SK-N-SH (cell line): ENCODE measurements around the gene NTRK2. TPM values are rescaled to one million over a fixed set of nuclear protein-coding genes. Genes with fewer than 3 reads are reported as not detected.

Source experiments
- CTCF ChIA-PET: fragments of 300-600, 350-600 bp; formaldehyde crosslinking; extraction: SDS; loops from one replicate; lab custom pipeline; 2021; lab: Yijun Ruan, JAX
- POLR2A ChIA-PET: fragments of 350-600 bp; sonication (Branson Sonifier 250); formaldehyde crosslinking; extraction: SDS; loops from one replicate; lab custom pipeline; 2020; ENCODE audit warnings: antibody characterized with exemption, inconsistent platforms; lab: Yijun Ruan, JAX
- DNase-seq: peaks from one replicate; pipeline ENCODE4 v3.0.0; 2012
- H2AFZ ChIP-seq: fragments of 200-600 bp; sonication (generic); 2 replicates; pipeline ENCODE4 v1.8.1; 2016; ENCODE audit warnings: antibody characterized with exemption, mild to moderate bottlenecking, low read depth
- H3F3A ChIP-seq: fragments of 200-600 bp; sonication (generic); replicated peaks from 2 replicates; pipeline ENCODE3; 2016; ENCODE audit warnings: antibody characterized with exemption, mild to moderate bottlenecking; ENCODE audit not compliant: insufficient read depth
- H3K27ac ChIP-seq, 2 experiments: fragments of 200-500 bp in 1 of 2; fragments of 200-600 bp in 1 of 2; sonication (Bioruptor generic) in 1 of 2; sonication (generic), shearing (Covaris generic) in 1 of 2; 2 replicates each; pipeline versions ENCODE4 v1.5.1 to v1.6.1; 2014 to 2016; ENCODE audit warnings: low read depth in 2 of 2, inconsistent platforms in 1 of 2, low read length in 1 of 2, mild to moderate bottlenecking in 1 of 2, mixed read lengths in 1 of 2
- H3K27me3 ChIP-seq: fragments of 200-600 bp; sonication (generic), shearing (Covaris generic); 2 replicates; pipeline ENCODE4 v1.6.1; 2016; ENCODE audit warnings: mixed run types; ENCODE audit not compliant: insufficient read depth
- H3K36me3 ChIP-seq, 2 experiments: fragments of 200-500 bp in 1 of 2; fragments of 200-600 bp in 1 of 2; sonication (Bioruptor generic) in 1 of 2; sonication (generic) in 1 of 2; replicated peaks in 1 of 2; 2 replicates each; pipeline versions ENCODE3 to v1.5.1; 2014 to 2016; ENCODE audit warnings: low read length in 1 of 2, mild to moderate bottlenecking in 1 of 2; ENCODE audit not compliant: insufficient read depth in 2 of 2, control insufficient read depth in 1 of 2
- H3K4me1 ChIP-seq, 2 experiments: fragments of 200-500 bp in 1 of 2; fragments of 200-600 bp in 1 of 2; sonication (Bioruptor generic) in 1 of 2; sonication (generic), shearing (Covaris generic) in 1 of 2; 2 replicates each; pipeline versions ENCODE4 v1.5.1 to v1.6.1; 2014 to 2016; ENCODE audit warnings: low read depth in 1 of 2, low read length in 1 of 2, mixed run types in 1 of 2; ENCODE audit not compliant: insufficient read depth in 2 of 2, control insufficient read depth in 1 of 2
- H3K4me2 ChIP-seq: fragments of 200-600 bp; sonication (generic), shearing (Covaris generic); 2 replicates; pipeline ENCODE4 v1.6.1; 2017; ENCODE audit warnings: mixed run types
- H3K4me3 ChIP-seq, 2 experiments: fragments of 200-500 bp in 1 of 2; fragments of 200-600 bp in 1 of 2; sonication (Bioruptor generic) in 1 of 2; sonication (generic), shearing (Covaris generic) in 1 of 2; 2 replicates each; pipeline versions ENCODE4 v1.5.1 to v1.8.1; 2014 to 2016; ENCODE audit warnings: low read depth in 2 of 2, inconsistent platforms in 1 of 2, low read length in 1 of 2, mild to moderate bottlenecking in 1 of 2, mixed read lengths in 1 of 2, moderate library complexity in 1 of 2
- H3K79me2 ChIP-seq: fragments of 200-600 bp; sonication (generic); 2 replicates; pipeline ENCODE4 v1.8.1; 2017; ENCODE audit warnings: mild to moderate bottlenecking; ENCODE audit not compliant: insufficient read depth
- H3K9ac ChIP-seq: fragments of 200-600 bp; sonication (generic); 2 replicates; pipeline ENCODE4 v1.6.1; 2017; ENCODE audit warnings: mixed run types
- H3K9me2 ChIP-seq: fragments of 200-600 bp; sonication (generic); 2 replicates; pipeline ENCODE4 v1.6.1; 2017; ENCODE audit warnings: mixed run types
- H3K9me3 ChIP-seq: fragments of 200-600 bp; sonication (generic); 2 replicates; pipeline ENCODE4 v1.6.1; 2017; ENCODE audit warnings: mixed run types, mild to moderate bottlenecking, moderate library complexity
- H4K20me1 ChIP-seq: fragments of 200-600 bp; sonication (generic); 2 replicates; pipeline ENCODE4 v1.6.1; 2017; ENCODE audit warnings: mild to moderate bottlenecking, mixed run types; ENCODE audit not compliant: insufficient read depth
- CHD2 ChIP-seq: fragments of 150-350 bp; IDR thresholded peaks from 2 replicates; pipeline ENCODE4 v1.6.1; 2018; ENCODE audit warnings: low read length; ENCODE audit not compliant: partially characterized antibody
- EZH2phosphoT487 ChIP-seq: fragments of 200-600 bp; sonication (generic); IDR thresholded peaks from 2 replicates; pipeline ENCODE4 v1.6.1; 2017; ENCODE audit warnings: low read depth, mixed run types, mild to moderate bottlenecking, antibody characterized with exemption, moderate library complexity, borderline replicate concordance
- FOXJ3 ChIP-seq: sonication (generic); formaldehyde crosslinking; IDR thresholded peaks from 2 replicates; pipeline ENCODE4 v1.5.1; 2020; ENCODE audit warnings: mild to moderate bottlenecking, missing genetic modification reagents
- GABPA ChIP-seq: IDR thresholded peaks from 2 replicates; pipeline ENCODE4 v1.4.0; 2012; ENCODE audit warnings: low read depth, mild to moderate bottlenecking
- GATA2 ChIP-seq: sonication (generic); formaldehyde crosslinking; IDR thresholded peaks from 2 replicates; pipeline ENCODE4 v1.5.0; 2020; ENCODE audit warnings: mild to moderate bottlenecking, missing genetic modification reagents
- MEF2A ChIP-seq: IDR thresholded peaks from 2 replicates; pipeline ENCODE4 v1.4.0; 2012; ENCODE audit warnings: low read depth, borderline replicate concordance
- POLR2AphosphoS5 ChIP-seq: IDR thresholded peaks from 2 replicates; pipeline ENCODE4 v1.6.1; 2012; ENCODE audit warnings: low read depth, low read length
- RFX5 ChIP-seq: IDR thresholded peaks from 2 replicates; pipeline ENCODE4 v1.6.1; 2012; ENCODE audit warnings: mild to moderate bottlenecking, improper control_type of control experiment, low read length
- RXRA ChIP-seq: IDR thresholded peaks from 2 replicates; pipeline ENCODE4 v1.4.0; 2012; ENCODE audit warnings: low read depth, mild to moderate bottlenecking, borderline replicate concordance
- TCF12 ChIP-seq: IDR thresholded peaks from 2 replicates; pipeline ENCODE4 v1.4.0; 2012
- TEAD4 ChIP-seq: IDR thresholded peaks from 2 replicates; pipeline ENCODE4 v1.4.0; 2012; ENCODE audit warnings: mild to moderate bottlenecking, borderline replicate concordance; ENCODE audit not compliant: insufficient read depth
- YY1 ChIP-seq: IDR thresholded peaks from 2 replicates; pipeline ENCODE4 v1.4.0; 2012; ENCODE audit warnings: low read depth, mild to moderate bottlenecking
- polyA plus RNA-seq, 3 experiments: library from polyadenylated mRNA; depleted of rRNA; stranded (reverse); fragments of >200 nt; gene quantifications; 2 replicates each; pipeline ENCODE4 v1.2.3, GENCODE V29; 2012
- TF ChIP-seq, protein P1 (sequence below): IDR thresholded peaks from 2 replicates; pipeline ENCODE4 v1.6.1; 2012; ENCODE audit warnings: mild to moderate bottlenecking, low read depth, low read length, moderate library complexity
- TF ChIP-seq, protein P2 (sequence below): fragments of 150-350 bp; IDR thresholded peaks from 2 replicates; pipeline ENCODE4 v1.6.1; 2017; ENCODE audit warnings: antibody characterized with exemption, low read length, low read depth, borderline replicate concordance
- TF ChIP-seq, protein P3 (sequence below): fragments of 150-350 bp; IDR thresholded peaks from 2 replicates; pipeline ENCODE4 v1.6.1; 2016; ENCODE audit warnings: mild to moderate bottlenecking, low read depth, low read length

Gene NTRK2
- polyA plus RNA-seq, 1 of the 3 experiments (the other 2 are of a cell fraction), result 0.05 TPM

DNA sequence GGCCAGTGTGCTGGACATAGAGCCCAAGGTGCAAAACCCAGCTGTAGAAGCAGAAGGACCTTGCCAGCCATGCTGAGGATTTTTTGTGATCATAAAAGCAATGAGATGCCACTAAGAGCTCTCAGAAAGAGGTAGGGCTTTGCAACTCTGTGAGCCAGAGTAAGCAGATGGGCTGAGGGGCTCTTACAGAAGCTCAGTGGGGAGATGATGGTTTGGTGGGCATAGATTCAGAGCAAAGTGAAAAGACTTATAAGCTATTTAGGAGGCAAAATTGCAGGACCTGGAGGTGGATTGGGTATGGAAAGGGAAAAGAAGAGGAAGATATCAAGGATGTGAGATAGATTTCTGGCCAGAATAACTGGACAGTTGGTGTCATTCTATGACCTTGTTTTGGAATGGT, 302.0 kb downstream of the NTRK2 start:
- no peaks in the 10 kb centered on the region for H3K27me3 ChIP-seq
- no peak overlapping the region for H2AFZ ChIP-seq
- CTCF ChIA-PET, result interaction anchor here (1.1 to 1.3 kb wide), 2 partner anchors 17 to 287 kb away, joined by 3 read pairs; no protein-coding TSS in a partner anchor
- H3K79me2 ChIP-seq, result no peaks in the 10 kb centered on the region
- no peaks in the 10 kb centered on the region for H4K20me1 ChIP-seq
- H3K4me1 ChIP-seq, result no peaks in the 10 kb centered on the region
- POLR2A ChIA-PET, result no interaction called here
- H3K36me3 ChIP-seq, result no peaks in the 10 kb centered on the region
- H3F3A ChIP-seq, result no peaks in the 10 kb centered on the region
- H3K9me3 ChIP-seq, result no peaks in the 10 kb centered on the region
- no peak for DNase-seq
- no peaks in the 10 kb centered on the region for H3K9me2 ChIP-seq
- H3K9ac ChIP-seq, result no peak overlapping the region
- no peak overlapping the region for H3K27ac ChIP-seq
- H3K4me2 ChIP-seq, result no peak overlapping the region
- TF ChIP-seq POLR2AphosphoS5, result no peak
- TF ChIP-seq YY1, result no peak
- no peak for TF ChIP-seq CHD2
- no peak for TF ChIP-seq GABPA
- TF ChIP-seq GATA2, result no peak
- TF ChIP-seq FOXJ3 (CRISPR knock-in tag), result no peak
- no peak for TF ChIP-seq MEF2A
- TF ChIP-seq, protein P1, sequence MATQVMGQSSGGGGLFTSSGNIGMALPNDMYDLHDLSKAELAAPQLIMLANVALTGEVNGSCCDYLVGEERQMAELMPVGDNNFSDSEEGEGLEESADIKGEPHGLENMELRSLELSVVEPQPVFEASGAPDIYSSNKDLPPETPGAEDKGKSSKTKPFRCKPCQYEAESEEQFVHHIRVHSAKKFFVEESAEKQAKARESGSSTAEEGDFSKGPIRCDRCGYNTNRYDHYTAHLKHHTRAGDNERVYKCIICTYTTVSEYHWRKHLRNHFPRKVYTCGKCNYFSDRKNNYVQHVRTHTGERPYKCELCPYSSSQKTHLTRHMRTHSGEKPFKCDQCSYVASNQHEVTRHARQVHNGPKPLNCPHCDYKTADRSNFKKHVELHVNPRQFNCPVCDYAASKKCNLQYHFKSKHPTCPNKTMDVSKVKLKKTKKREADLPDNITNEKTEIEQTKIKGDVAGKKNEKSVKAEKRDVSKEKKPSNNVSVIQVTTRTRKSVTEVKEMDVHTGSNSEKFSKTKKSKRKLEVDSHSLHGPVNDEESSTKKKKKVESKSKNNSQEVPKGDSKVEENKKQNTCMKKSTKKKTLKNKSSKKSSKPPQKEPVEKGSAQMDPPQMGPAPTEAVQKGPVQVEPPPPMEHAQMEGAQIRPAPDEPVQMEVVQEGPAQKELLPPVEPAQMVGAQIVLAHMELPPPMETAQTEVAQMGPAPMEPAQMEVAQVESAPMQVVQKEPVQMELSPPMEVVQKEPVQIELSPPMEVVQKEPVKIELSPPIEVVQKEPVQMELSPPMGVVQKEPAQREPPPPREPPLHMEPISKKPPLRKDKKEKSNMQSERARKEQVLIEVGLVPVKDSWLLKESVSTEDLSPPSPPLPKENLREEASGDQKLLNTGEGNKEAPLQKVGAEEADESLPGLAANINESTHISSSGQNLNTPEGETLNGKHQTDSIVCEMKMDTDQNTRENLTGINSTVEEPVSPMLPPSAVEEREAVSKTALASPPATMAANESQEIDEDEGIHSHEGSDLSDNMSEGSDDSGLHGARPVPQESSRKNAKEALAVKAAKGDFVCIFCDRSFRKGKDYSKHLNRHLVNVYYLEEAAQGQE, result no peak
- TF ChIP-seq, protein P2, sequence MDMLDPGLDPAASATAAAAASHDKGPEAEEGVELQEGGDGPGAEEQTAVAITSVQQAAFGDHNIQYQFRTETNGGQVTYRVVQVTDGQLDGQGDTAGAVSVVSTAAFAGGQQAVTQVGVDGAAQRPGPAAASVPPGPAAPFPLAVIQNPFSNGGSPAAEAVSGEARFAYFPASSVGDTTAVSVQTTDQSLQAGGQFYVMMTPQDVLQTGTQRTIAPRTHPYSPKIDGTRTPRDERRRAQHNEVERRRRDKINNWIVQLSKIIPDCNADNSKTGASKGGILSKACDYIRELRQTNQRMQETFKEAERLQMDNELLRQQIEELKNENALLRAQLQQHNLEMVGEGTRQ, result no peak
- TF ChIP-seq TEAD4, result no peak
- TF ChIP-seq TCF12, result no peak
- TF ChIP-seq EZH2phosphoT487, result no peak
- TF ChIP-seq RFX5, result no peak
- no peak for TF ChIP-seq RXRA
- TF ChIP-seq, protein P3, sequence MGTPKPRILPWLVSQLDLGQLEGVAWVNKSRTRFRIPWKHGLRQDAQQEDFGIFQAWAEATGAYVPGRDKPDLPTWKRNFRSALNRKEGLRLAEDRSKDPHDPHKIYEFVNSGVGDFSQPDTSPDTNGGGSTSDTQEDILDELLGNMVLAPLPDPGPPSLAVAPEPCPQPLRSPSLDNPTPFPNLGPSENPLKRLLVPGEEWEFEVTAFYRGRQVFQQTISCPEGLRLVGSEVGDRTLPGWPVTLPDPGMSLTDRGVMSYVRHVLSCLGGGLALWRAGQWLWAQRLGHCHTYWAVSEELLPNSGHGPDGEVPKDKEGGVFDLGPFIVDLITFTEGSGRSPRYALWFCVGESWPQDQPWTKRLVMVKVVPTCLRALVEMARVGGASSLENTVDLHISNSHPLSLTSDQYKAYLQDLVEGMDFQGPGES, result no peak
- no peak overlapping the region for H3K4me3 ChIP-seq
